IMR-90 (cell line): Measurements from ENCODE around the gene ARHGEF38.

Experiments used
- BHLHE40 ChIP-seq: fragments of 150-350 bp; IDR thresholded peaks from 2 replicates; pipeline ENCODE4 v1.6.1; 2016; ENCODE audit warnings: mild to moderate bottlenecking, low read depth, low read length
- CTCF ChIP-seq: conservative IDR thresholded peaks from 2 replicates; pipeline ENCODE4 v1.5.1; 2012; ENCODE audit warnings: mild to moderate bottlenecking, low read depth, low read length, improper control_type of control experiment
- TF ChIP-seq, protein P1 (sequence below): fragments of 150-350 bp; IDR thresholded peaks from 2 replicates; pipeline ENCODE4 v1.6.1; 2017; ENCODE audit warnings: mild to moderate bottlenecking, antibody characterized with exemption, low read length, low read depth

DNA sequence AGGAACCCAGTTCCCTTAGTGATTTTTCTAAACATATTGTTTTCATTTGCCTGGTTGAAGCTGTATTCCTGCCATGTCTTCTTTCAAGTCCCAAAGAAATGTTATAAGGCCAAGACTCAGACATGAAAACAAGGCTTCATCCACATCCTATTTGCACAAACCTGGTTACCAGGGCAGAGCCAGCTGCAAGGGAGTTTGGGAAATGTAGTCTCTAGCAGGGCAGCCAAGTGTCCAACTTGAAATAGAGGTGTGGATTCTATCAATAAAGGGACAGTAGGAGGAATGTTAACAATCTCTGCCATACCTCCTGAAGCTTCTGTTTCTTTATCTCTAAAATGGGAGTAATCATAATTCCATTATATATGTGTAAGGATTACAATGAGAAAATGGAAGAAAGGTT lies 99.5 kb downstream of the ARHGEF38 start:
- TF ChIP-seq, protein P1, sequence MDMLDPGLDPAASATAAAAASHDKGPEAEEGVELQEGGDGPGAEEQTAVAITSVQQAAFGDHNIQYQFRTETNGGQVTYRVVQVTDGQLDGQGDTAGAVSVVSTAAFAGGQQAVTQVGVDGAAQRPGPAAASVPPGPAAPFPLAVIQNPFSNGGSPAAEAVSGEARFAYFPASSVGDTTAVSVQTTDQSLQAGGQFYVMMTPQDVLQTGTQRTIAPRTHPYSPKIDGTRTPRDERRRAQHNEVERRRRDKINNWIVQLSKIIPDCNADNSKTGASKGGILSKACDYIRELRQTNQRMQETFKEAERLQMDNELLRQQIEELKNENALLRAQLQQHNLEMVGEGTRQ = no peak
- TF ChIP-seq CTCF (no peak), BHLHE40 (no peak)
